Adipose tissue (tissue), 3 donors: Measurements from ENCODE around the gene C19orf73. TPM values are rescaled to one million over a fixed set of nuclear protein-coding genes. Genes with fewer than 3 reads are reported as not detected.
"Not testable (repeated sequence)": the region's sequence is repeated elsewhere in the genome, so short reads cannot be mapped to it uniquely, and the experiment has no call there.

Experiments used
- H3K27ac ChIP-seq: one replicate; pipeline ENCODE4 v1.5.1; 2013; ENCODE audit warnings: low read depth, low read length
- WGBS, 3 donors: extraction: QIAGEN DNeasy Blood & Tissue Kit; methylation state at CpG; one replicate each; pipeline ENCODE4 v1.1.7; 2013; 5-methylcytosine and 5-hydroxymethylcytosine counted together
- polyA plus RNA-seq, 3 donors: library from polyadenylated mRNA; stranded (reverse); fragments of 200-250 nt; gene quantifications; one replicate each; pipeline ENCODE4 v1.2.3, GENCODE V29; 2013
- donor health status: healthy with polysubstance abuse.
- donor health status: Bipolar disorder and iron deficiency.
- donor health status: healthy.

C19orf73 gene
- polyA plus RNA-seq, 3 donors = 1.5 to 5.1 TPM; not detected in 1

- WGBS, 3 donors = 0 to 1% (median 0%) methylated on average over 63 to 73 of the region's 75 CpGs
Observed at GRCh38 chr19:49150106-49150943, 31.4 kb upstream of the C19orf73 start.

GRCh38 chr19:49149652-49150105, 30.7 kb upstream of the C19orf73 start:
- WGBS, 3 donors = 0 to 1% (median 0%) methylated on average over 23 of the region's 23 CpGs
- no peak overlapping the region for H3K27ac ChIP-seq

More at GRCh38 chr19:49150106-49150943, 31.4 kb upstream of the C19orf73 start:
- H3K27ac ChIP-seq = no peak overlapping the region

- 3 to 4% (median 3%) methylated on average over 46 to 49 of the region's 49 CpGs for WGBS, 3 donors
- H3K27ac ChIP-seq = no peak overlapping the region
Observed at GRCh38 chr19:49148784-49149651, 30.1 kb upstream of the C19orf73 start.

- no peak overlapping the region for H3K27ac ChIP-seq
- 66 to 74% (median 70%) methylated on average over 11 of the region's 11 CpGs for WGBS, 3 donors
Observed at GRCh38 chr19:49148044-49148682, 29.2 kb upstream of the C19orf73 start.

GRCh38 chr19:49146408-49146770, 27.4 kb upstream of the C19orf73 start:
- not testable (repeated sequence) for H3K27ac ChIP-seq
- 33 to 47% (median 40%) methylated on average over 7 of the region's 7 CpGs for WGBS, 3 donors

GRCh38 chr19:49145573-49146407, 26.8 kb upstream of the C19orf73 start:
- WGBS, 3 donors = 8 to 10% (median 9%) methylated on average over 25 to 30 of the region's 30 CpGs

GRCh38 chr19:49142866-49143335, 24.0 kb upstream of the C19orf73 start:
- no peak overlapping the region for H3K27ac ChIP-seq
- WGBS, 3 donors = 3 to 7% (median 4%) methylated on average over 20 to 21 of the region's 21 CpGs

More at GRCh38 chr19:49145573-49146407, 26.8 kb upstream of the C19orf73 start:
- no peak overlapping the region for H3K27ac ChIP-seq

- H3K27ac ChIP-seq = no peak overlapping the region
- WGBS, 3 donors = 80 to 84% (median 80%) methylated on average over 6 of the region's 6 CpGs
Observed at GRCh38 chr19:49141352-49141751, 22.4 kb upstream of the C19orf73 start.

GRCh38 chr19:49140951-49141350, 22.0 kb upstream of the C19orf73 start:
- WGBS, 3 donors = 75 to 86% (median 85%) methylated on average over 7 of the region's 7 CpGs
- H3K27ac ChIP-seq = no peak overlapping the region

- no peak overlapping the region for H3K27ac ChIP-seq
- 66 to 84% (median 72%) methylated on average over 10 of the region's 10 CpGs for WGBS, 3 donors
Observed at GRCh38 chr19:49136771-49137171, 17.8 kb upstream of the C19orf73 start.

- H3K27ac ChIP-seq = no peak overlapping the region
- WGBS, 3 donors = 89 to 94% (median 89%) methylated on average over 5 of the region's 5 CpGs
Observed at GRCh38 chr19:49135686-49136085, 16.7 kb upstream of the C19orf73 start.

- H3K27ac ChIP-seq = no peak overlapping the region
- 26 to 45% (median 43%) methylated on average over 39 to 42 of the region's 42 CpGs for WGBS, 3 donors
Observed at GRCh38 chr19:49133621-49134454, 14.9 kb upstream of the C19orf73 start.

- H3K27ac ChIP-seq = no peak overlapping the region
- 28 to 33% (median 32%) methylated on average over 46 to 49 of the region's 49 CpGs for WGBS, 3 donors
Observed at GRCh38 chr19:49132974-49133609, 14.1 kb upstream of the C19orf73 start.

GRCh38 chr19:49130325-49130724, 11.4 kb upstream of the C19orf73 start:
- whole genome bisulfite sequencing, 3 donors = 92 to 97% (median 94%) methylated on average over 24 of the region's 24 CpGs
- H3K27ac ChIP-seq = no peak overlapping the region

GRCh38 chr19:49129238-49129583, 10.3 kb upstream of the C19orf73 start:
- no peak overlapping the region for H3K27ac ChIP-seq
- 22 to 67% (median 60%) methylated on average over 16 of the region's 16 CpGs for WGBS, 3 donors

GRCh38 chr19:49128545-49129237, 9.7 kb upstream of the C19orf73 start:
- 41 to 68% (median 50%) methylated on average over 15 of the region's 15 CpGs for WGBS, 3 donors
- no peak overlapping the region for H3K27ac ChIP-seq
